Limb (tissue), 2 donors: ENCODE measurements around the gene ZNF468.
"Not testable (repeated sequence)": the region's sequence is repeated elsewhere in the genome, so short reads cannot be mapped to it uniquely, and the experiment has no call there.

Source experiments
- DNase-seq, 2 donors: peaks; one replicate each; pipeline ENCODE4 v3.0.0-alpha.2; 2016; ENCODE audit errors: extremely low spot score in 2 of 2

The ZNF468 gene

GRCh38 chr19:52829866-52830265, 27.6 kb downstream of the ZNF468 start:
- DNase-seq: not testable (repeated sequence)

GRCh38 chr19:52825765-52826164, 31.7 kb downstream of the ZNF468 start:
- no peak for DNase-seq

GRCh38 chr19:52823676-52824075, 33.7 kb downstream of the ZNF468 start:
- DNase-seq: no peak

- DNase-seq: peak; percentile 38 to 69
Observed at GRCh38 chr19:52821204-52821960, 36.0 kb downstream of the ZNF468 start, which contains the start of gene ZNF28. Gene ZNF28, minus strand, starts transcription at chr19:52821633. Its CDS starts 3,675 bp downstream, at chr19:52817958.

GRCh38 chr19:52820472-52821203, 36.8 kb downstream of the ZNF468 start:
- peak in 1 of 2 donors; percentile 38 for DNase-seq

- DNase-seq: no peak
Observed at GRCh38 chr19:52809801-52810200, 47.6 kb downstream of the ZNF468 start.

GRCh38 chr19:52799950-52800640, 57.3 kb downstream of the ZNF468 start:
- not testable (repeated sequence) for DNase-seq

GRCh38 chr19:52789440-52789839, 68.0 kb downstream of the ZNF468 start:
- no peak for DNase-seq
